ENCODE data around the gene WNT9A. TPM values are rescaled to one million over a fixed set of nuclear protein-coding genes. Genes with fewer than 3 reads are reported as not detected.

Gene WNT9A
- total RNA-seq, 2 donors from 2014 or later: 1.2 to 1.7 TPM

DNA sequence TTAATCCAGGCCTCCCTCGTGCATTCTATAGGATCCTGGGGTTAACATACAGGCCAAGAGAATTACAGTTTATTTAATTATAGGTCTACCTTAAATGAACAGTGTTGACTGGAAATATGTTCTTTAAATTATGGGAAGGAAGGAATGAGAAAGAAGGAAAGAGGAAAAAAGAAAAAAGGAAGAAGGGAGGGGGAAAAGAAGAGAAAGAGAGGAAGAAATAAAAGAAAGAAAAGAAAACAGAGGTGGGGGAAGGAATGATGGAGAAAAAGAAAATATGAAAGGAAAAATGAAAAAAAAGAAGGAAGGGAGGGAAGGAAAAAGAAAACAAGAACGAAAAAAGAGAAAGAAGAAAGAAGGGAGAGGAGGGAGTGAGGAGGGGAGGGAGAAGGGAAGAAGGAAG, 38.5 kb downstream of the WNT9A start:
- Histone ChIP-seq H3K27ac (ENCODE audit: low read depth, low read length) (no peak overlapping the region), H3K9me3 (ENCODE audit: control insufficient read depth, low read length) (no peaks in the 10 kb centered on the region), H3K27me3 (ENCODE audit: control insufficient read depth, insufficient read depth, low read length, poor library complexity, severe bottlenecking) (no peaks in the 10 kb centered on the region), H3K4me3 (ENCODE audit: low read length) (no peak overlapping the region), H3K9ac (ENCODE audit: extremely low read depth, low read length, poor library complexity, severe bottlenecking) (no peak overlapping the region), H3K36me3 (ENCODE audit: control insufficient read depth, insufficient read depth, low read length) (no peaks in the 10 kb centered on the region), H3K4me1 (ENCODE audit: control insufficient read depth, insufficient read depth, low read length) (peaks cover 8% of the 10 kb centered on the region)
- H3K4me1 Mint-ChIP-seq: peaks cover 12% of the 10 kb centered on the region
- DNase-seq: no peak
- WGBS, 2 experiments (ENCODE audit: insufficient coverage in 1 of 2, insufficient read length in 1 of 2): 67 to 74% methylated on average over 1 to 2 of the region's 2 CpGs
- no peak overlapping the region for H3K27ac Mint-ChIP-seq
- H3K27me3 Mint-ChIP-seq (ENCODE audit: insufficient read depth): no peaks in the 10 kb centered on the region
- TF ChIP-seq, protein P1, sequence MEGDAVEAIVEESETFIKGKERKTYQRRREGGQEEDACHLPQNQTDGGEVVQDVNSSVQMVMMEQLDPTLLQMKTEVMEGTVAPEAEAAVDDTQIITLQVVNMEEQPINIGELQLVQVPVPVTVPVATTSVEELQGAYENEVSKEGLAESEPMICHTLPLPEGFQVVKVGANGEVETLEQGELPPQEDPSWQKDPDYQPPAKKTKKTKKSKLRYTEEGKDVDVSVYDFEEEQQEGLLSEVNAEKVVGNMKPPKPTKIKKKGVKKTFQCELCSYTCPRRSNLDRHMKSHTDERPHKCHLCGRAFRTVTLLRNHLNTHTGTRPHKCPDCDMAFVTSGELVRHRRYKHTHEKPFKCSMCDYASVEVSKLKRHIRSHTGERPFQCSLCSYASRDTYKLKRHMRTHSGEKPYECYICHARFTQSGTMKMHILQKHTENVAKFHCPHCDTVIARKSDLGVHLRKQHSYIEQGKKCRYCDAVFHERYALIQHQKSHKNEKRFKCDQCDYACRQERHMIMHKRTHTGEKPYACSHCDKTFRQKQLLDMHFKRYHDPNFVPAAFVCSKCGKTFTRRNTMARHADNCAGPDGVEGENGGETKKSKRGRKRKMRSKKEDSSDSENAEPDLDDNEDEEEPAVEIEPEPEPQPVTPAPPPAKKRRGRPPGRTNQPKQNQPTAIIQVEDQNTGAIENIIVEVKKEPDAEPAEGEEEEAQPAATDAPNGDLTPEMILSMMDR (conservative IDR thresholded peaks at IDR 0.05): no peak
- no peak overlapping the region for H3K4me3 Mint-ChIP-seq
- no peaks in the 10 kb centered on the region for H3K9me3 Mint-ChIP-seq
- no peaks in the 10 kb centered on the region for H3K36me3 Mint-ChIP-seq (ENCODE audit: low read depth)

GRCh38 chr1:227908359-227908758, 39.4 kb downstream of the WNT9A start:
- Histone ChIP-seq H3K36me3 (ENCODE audit: control insufficient read depth, insufficient read depth, low read length) (no peaks in the 10 kb centered on the region), H3K27me3 (ENCODE audit: control insufficient read depth, insufficient read depth, low read length, poor library complexity, severe bottlenecking) (no peaks in the 10 kb centered on the region), H3K9ac (ENCODE audit: extremely low read depth, low read length, poor library complexity, severe bottlenecking) (no peak overlapping the region), H3K9me3 (ENCODE audit: control insufficient read depth, low read length) (no peaks in the 10 kb centered on the region), H3K4me3 (ENCODE audit: low read length) (no peak overlapping the region), H3K4me1 (ENCODE audit: control insufficient read depth, insufficient read depth, low read length) (peaks cover 5% of the 10 kb centered on the region), H3K27ac (ENCODE audit: low read depth, low read length) (no peak overlapping the region)
- no peaks in the 10 kb centered on the region for H3K36me3 Mint-ChIP-seq (ENCODE audit: low read depth)
- no peak overlapping the region for H3K4me3 Mint-ChIP-seq
- TF ChIP-seq, protein P1 (conservative IDR thresholded peaks at IDR 0.05): no peak
- H3K9me3 Mint-ChIP-seq: no peaks in the 10 kb centered on the region
- H3K4me1 Mint-ChIP-seq: peaks cover 9% of the 10 kb centered on the region
- H3K27ac Mint-ChIP-seq: no peak overlapping the region
- 73 to 81% methylated on average over 4 to 7 of the region's 7 CpGs for WGBS, 2 experiments (ENCODE audit: insufficient coverage in 1 of 2, insufficient read length in 1 of 2)
- no peaks in the 10 kb centered on the region for H3K27me3 Mint-ChIP-seq (ENCODE audit: insufficient read depth)
- DNase-seq: no peak

DNA sequence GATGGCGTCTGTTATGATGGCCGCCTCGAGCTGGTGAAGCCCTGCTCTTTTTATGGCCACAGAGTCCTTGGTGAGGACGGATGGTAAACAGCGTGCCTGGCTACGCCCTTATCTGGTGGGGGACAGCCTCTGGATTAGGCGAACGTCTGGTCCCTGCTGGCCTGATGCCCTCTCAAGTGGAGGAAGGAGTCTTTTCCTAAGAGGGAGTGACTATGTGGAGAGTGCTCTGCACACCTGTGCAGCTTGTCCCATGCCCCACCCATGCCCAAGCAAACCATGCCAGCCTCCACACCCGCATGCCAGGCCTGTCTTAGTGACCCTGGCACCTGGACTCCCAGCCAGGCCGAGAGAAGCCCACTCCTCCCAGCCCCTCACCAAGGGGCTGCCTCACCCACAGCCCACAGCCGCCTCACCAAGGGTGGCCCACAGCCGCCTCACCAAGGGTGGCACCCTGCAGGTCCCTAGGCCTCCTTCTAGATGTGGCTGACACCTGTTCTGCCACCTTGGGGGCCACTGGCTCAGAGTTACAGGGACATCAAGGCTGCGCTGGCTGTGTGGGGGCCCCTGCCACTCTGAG, 40.2 kb downstream of the WNT9A start:
- TF ChIP-seq, protein P1 (conservative IDR thresholded peaks at IDR 0.05): no peak
- Histone ChIP-seq H3K4me1 (ENCODE audit: control insufficient read depth, insufficient read depth, low read length) (no peaks in the 10 kb centered on the region), H3K4me3 (ENCODE audit: low read length) (no peak overlapping the region), H3K36me3 (ENCODE audit: control insufficient read depth, insufficient read depth, low read length) (no peaks in the 10 kb centered on the region), H3K9ac (ENCODE audit: extremely low read depth, low read length, poor library complexity, severe bottlenecking) (no peak overlapping the region), H3K27ac (ENCODE audit: low read depth, low read length) (no peak overlapping the region), H3K27me3 (ENCODE audit: control insufficient read depth, insufficient read depth, low read length, poor library complexity, severe bottlenecking) (no peaks in the 10 kb centered on the region), H3K9me3 (ENCODE audit: control insufficient read depth, low read length) (no peaks in the 10 kb centered on the region)
- DNase-seq: no peak
- H3K27me3 Mint-ChIP-seq (ENCODE audit: insufficient read depth): no peaks in the 10 kb centered on the region
- H3K9me3 Mint-ChIP-seq: no peaks in the 10 kb centered on the region
- no peak overlapping the region for H3K27ac Mint-ChIP-seq
- no peak overlapping the region for H3K4me3 Mint-ChIP-seq
- WGBS, 2 experiments (ENCODE audit: insufficient coverage in 1 of 2, insufficient read length in 1 of 2): 89 to 94% methylated on average over 10 to 13 of the region's 13 CpGs
- no peaks in the 10 kb centered on the region for H3K36me3 Mint-ChIP-seq (ENCODE audit: low read depth)
- peaks cover under 1% of the 10 kb centered on the region for H3K4me1 Mint-ChIP-seq

Measured in endodermal cell (in vitro differentiated cells).